Measurements from ENCODE around the gene ZBTB20. TPM values are rescaled to one million over a fixed set of nuclear protein-coding genes. Genes with fewer than 3 reads are reported as not detected.

ZBTB20 gene
- total and polyA plus RNA-seq, 10 of the 15 experiments (the other 5 are each of a cell fraction or from before 2014, with no cell fraction given), result 0.20 to 5.5 (median 2.2) TPM

- POLR2A ChIA-PET, result no interaction called here
Observed at GRCh38 chr3:115018694-115019093, 128.4 kb downstream of the ZBTB20 start.

DNA sequence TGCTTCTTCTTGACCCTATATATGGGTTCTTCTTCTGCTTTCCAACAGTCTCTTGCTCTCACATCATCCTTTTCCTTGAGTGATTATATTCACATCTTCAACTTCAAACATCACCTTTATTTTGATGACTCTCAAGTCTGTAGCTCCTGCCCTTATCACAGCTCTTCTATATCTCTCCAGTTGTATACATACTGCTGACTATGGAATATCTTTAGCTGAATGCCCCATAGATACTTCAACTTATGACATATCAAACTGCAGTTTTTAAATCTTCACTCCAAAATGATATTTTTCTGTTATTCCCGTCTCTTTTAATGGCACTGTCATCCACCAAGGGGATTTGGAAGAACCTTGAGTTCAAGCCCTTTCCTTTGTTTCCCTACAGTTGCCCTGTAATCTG, 139.1 kb downstream of the ZBTB20 start:
- Histone ChIP-seq H3K4me1 (ENCODE audit: control insufficient read depth, insufficient read depth, low read length) (no peaks in the 10 kb centered on the region), H3K4me3 (no peak overlapping the region), H3K79me2 (ENCODE audit: control insufficient read depth, insufficient read depth, low read length) (no peaks in the 10 kb centered on the region), H3K27ac (ENCODE audit: control insufficient read depth, insufficient read depth) (no peak overlapping the region), H2AFZ (ENCODE audit: control insufficient read depth, low read depth, low read length) (no peak overlapping the region), H3K9ac (ENCODE audit: control insufficient read depth, insufficient read depth, low read length) (no peak overlapping the region), H3K9me3 (replicated peaks; ENCODE audit: control insufficient read depth, insufficient read depth, low read length) (no peaks in the 10 kb centered on the region), H3K36me3 (ENCODE audit: control insufficient read depth in 2 of 2, insufficient read depth in 2 of 2, low read length in 1 of 2) (no peaks in the 10 kb centered on the region), H3K4me2 (ENCODE audit: control insufficient read depth, insufficient read depth) (no peak overlapping the region), H3K27me3 (replicated peaks in 1 of 2; ENCODE audit: control insufficient read depth in 2 of 2, insufficient read depth in 2 of 2, low read length in 1 of 2) (no peaks in the 10 kb centered on the region), H4K20me1 (ENCODE audit: control insufficient read depth, insufficient read depth) (no peaks in the 10 kb centered on the region)
- FAIRE-seq (no peak), DNase-seq (ENCODE audit: low read depth, low spot score) (no peak), ATAC-seq (no peak)
- SMC1A ChIA-PET (ENCODE audit: uncharacterized antibody, unreplicated experiment), result no interaction called here
- TF ChIP-seq SMAD5 (IDR thresholded peaks at IDR 0.05; ENCODE audit: low read depth) (no peak), ATF7 (IDR thresholded peaks at IDR 0.05; ENCODE audit: low read depth) (no peak), GABPA (IDR thresholded peaks at IDR 0.05; ENCODE audit: low read depth) (no peak), RAD21 (IDR thresholded peaks at IDR 0.05; ENCODE audit: insufficient read depth, low read depth, low read length) (no peak), ZSCAN29 (IDR thresholded peaks at IDR 0.05) (no peak), IRF3 (IDR thresholded peaks at IDR 0.05) (no peak), SPI1 (IDR thresholded peaks at IDR 0.05; ENCODE audit: borderline replicate concordance, insufficient read depth, low read depth, low read length) (no peak), PAX5 (IDR thresholded peaks at IDR 0.05; ENCODE audit: borderline replicate concordance, low read depth, low read length) (no peak), HDAC6 (IDR thresholded peaks at IDR 0.05; ENCODE audit: unreplicated experiment) (no peak), NFYB (IDR thresholded peaks at IDR 0.05; ENCODE audit: insufficient read depth, low read depth, low read length) (no peak), CREM (IDR thresholded peaks at IDR 0.05; ENCODE audit: low read depth) (no peak), DPF2 (IDR thresholded peaks at IDR 0.05) (no peak), NR2C1 (IDR thresholded peaks at IDR 0.05) (no peak), TCF3 (IDR thresholded peaks at IDR 0.05; ENCODE audit: borderline replicate concordance, insufficient read depth, low read depth, low read length) (no peak), NBN (IDR thresholded peaks at IDR 0.05) (no peak)
- TF ChIP-seq, protein P1, sequence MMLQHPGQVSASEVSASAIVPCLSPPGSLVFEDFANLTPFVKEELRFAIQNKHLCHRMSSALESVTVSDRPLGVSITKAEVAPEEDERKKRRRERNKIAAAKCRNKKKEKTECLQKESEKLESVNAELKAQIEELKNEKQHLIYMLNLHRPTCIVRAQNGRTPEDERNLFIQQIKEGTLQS (IDR thresholded peaks at IDR 0.05; ENCODE audit: borderline replicate concordance, extremely low read depth, low read depth, low read length), result no peak
- CTCF ChIA-PET, result no interaction called here
- POLR2A ChIA-PET, result no interaction called here
- RAD21 ChIA-PET (ENCODE audit: unreplicated experiment), result no interaction called here
- intact Hi-C loops (cut with micrococcal nuclease; ENCODE audit: unreplicated experiment), result no loop called here
- in situ Hi-C loops (cut with MboI), result no loop called here
- BruUV-seq (replicated peaks), result no TSS peak
- WGBS (ENCODE audit: insufficient coverage, insufficient replicate concordance, low lambda C conversion rate, missing lambda C conversion rate), result 89% methylated on average over 1 of the region's 1 CpG

More at GRCh38 chr3:115018694-115019093, 128.4 kb downstream of the ZBTB20 start:
- H3K9ac ChIP-seq (ENCODE audit: control insufficient read depth, insufficient read depth, low read length), result no peak overlapping the region
- CTCF ChIA-PET, result no interaction called here
- no peaks in the 10 kb centered on the region for H3K9me3 ChIP-seq (replicated peaks; ENCODE audit: control insufficient read depth, insufficient read depth, low read length)
- H3K27me3 ChIP-seq (replicated peaks in 1 of 2; ENCODE audit: control insufficient read depth in 2 of 2, insufficient read depth in 2 of 2, low read length in 1 of 2), result no peaks in the 10 kb centered on the region
- H2AFZ ChIP-seq (ENCODE audit: control insufficient read depth, low read depth, low read length), result no peak overlapping the region
- H3K36me3 ChIP-seq (ENCODE audit: control insufficient read depth in 2 of 2, insufficient read depth in 2 of 2, low read length in 1 of 2), result no peaks in the 10 kb centered on the region
- intact Hi-C loops (cut with micrococcal nuclease; ENCODE audit: unreplicated experiment) (no loop called here), in situ Hi-C loops (cut with MboI) (no loop called here)
- FAIRE-seq (no peak), ATAC-seq (no peak), DNase-seq (ENCODE audit: low read depth, low spot score) (no peak)
- no TSS peak for BruUV-seq (replicated peaks)
- H3K4me3 ChIP-seq, result no peak overlapping the region
- no peak for TF ChIP-seq PML (IDR thresholded peaks at IDR 0.05; ENCODE audit: low read length)
- no peak for TF ChIP-seq CBFB (IDR thresholded peaks at IDR 0.05; ENCODE audit: low read depth)
- no peak for TF ChIP-seq CHD1 (IDR thresholded peaks at IDR 0.05; ENCODE audit: low read depth, low read length)
- TF ChIP-seq FOXK2 (IDR thresholded peaks at IDR 0.05), result no peak
- no peak for TF ChIP-seq POU2F2 (IDR thresholded peaks at IDR 0.05; ENCODE audit: borderline replicate concordance, low read depth, low read length)
- TF ChIP-seq MAX (IDR thresholded peaks at IDR 0.05; ENCODE audit: low read depth, low read length), result no peak
- H3K79me2 ChIP-seq (ENCODE audit: control insufficient read depth, insufficient read depth, low read length), result no peaks in the 10 kb centered on the region
- 97% methylated on average over 2 of the region's 2 CpGs for WGBS (ENCODE audit: insufficient coverage, insufficient replicate concordance, low lambda C conversion rate, missing lambda C conversion rate)
- RAD21 ChIA-PET (ENCODE audit: unreplicated experiment), result no interaction called here
- no peak overlapping the region for H3K27ac ChIP-seq (ENCODE audit: control insufficient read depth, insufficient read depth)
- no peaks in the 10 kb centered on the region for H4K20me1 ChIP-seq (ENCODE audit: control insufficient read depth, insufficient read depth)
- SMC1A ChIA-PET (ENCODE audit: uncharacterized antibody, unreplicated experiment), result interaction anchor here (0.9 kb wide), 1 partner anchor 13 kb away, joined by 3 read pairs; no protein-coding TSS in a partner anchor
- peaks cover 6% of the 10 kb centered on the region for H3K4me1 ChIP-seq (ENCODE audit: control insufficient read depth, insufficient read depth, low read length)
- H3K4me2 ChIP-seq (ENCODE audit: control insufficient read depth, insufficient read depth), result no peak overlapping the region
